ENCODE results near the gene TAF3.

TAF3 gene

GRCh38 chr10:7832060-7832459 lies 13.8 kb downstream of the TAF3 start:
- no peak for DNase-seq (ENCODE audit: low read depth)
- TF ChIP-seq CTCF (IDR thresholded peaks at IDR 0.05; ENCODE audit: low read depth, low read length, missing control alignments), result no peak
- in situ Hi-C loops (cut with HindIII; ENCODE audit: low sequenced_read_pairs), result no loop called here
- no peak overlapping the region for H3K4me3 ChIP-seq (ENCODE audit: low read depth, low read length)

- in situ Hi-C loops (cut with HindIII; ENCODE audit: low sequenced_read_pairs), result no loop called here
- DNase-seq (ENCODE audit: low read depth), result no peak
- TF ChIP-seq CTCF (IDR thresholded peaks at IDR 0.05; ENCODE audit: low read depth, low read length, missing control alignments), result no peak
- no peak overlapping the region for H3K4me3 ChIP-seq (ENCODE audit: low read depth, low read length)
Measured at GRCh38 chr10:7833210-7833609, 14.9 kb downstream of the TAF3 start.

- TF ChIP-seq CTCF (IDR thresholded peaks at IDR 0.05; ENCODE audit: low read depth, low read length, missing control alignments), result no peak
- H3K4me3 ChIP-seq (ENCODE audit: low read depth, low read length), result no peak overlapping the region
- in situ Hi-C loops (cut with HindIII; ENCODE audit: low sequenced_read_pairs), result no loop called here
- DNase-seq (ENCODE audit: low read depth), result no peak
Measured at GRCh38 chr10:7834262-7834661, 16.0 kb downstream of the TAF3 start.

GRCh38 chr10:7836571-7836970 lies 18.3 kb downstream of the TAF3 start:
- no peak for DNase-seq (ENCODE audit: low read depth)
- in situ Hi-C loops (cut with HindIII; ENCODE audit: low sequenced_read_pairs), result no loop called here
- no peak overlapping the region for H3K4me3 ChIP-seq (ENCODE audit: low read depth, low read length)
- TF ChIP-seq CTCF (IDR thresholded peaks at IDR 0.05; ENCODE audit: low read depth, low read length, missing control alignments), result no peak

- DNase-seq (ENCODE audit: low read depth), result no peak
- no peak overlapping the region for H3K4me3 ChIP-seq (ENCODE audit: low read depth, low read length)
- no peak for TF ChIP-seq CTCF (IDR thresholded peaks at IDR 0.05; ENCODE audit: low read depth, low read length, missing control alignments)
- in situ Hi-C loops (cut with HindIII; ENCODE audit: low sequenced_read_pairs), result no loop called here
Measured at GRCh38 chr10:7846591-7846990, 28.3 kb downstream of the TAF3 start.

- no peak overlapping the region for H3K4me3 ChIP-seq (ENCODE audit: low read depth, low read length)
- DNase-seq (ENCODE audit: low read depth), result no peak
- no peak for TF ChIP-seq CTCF (IDR thresholded peaks at IDR 0.05; ENCODE audit: low read depth, low read length, missing control alignments)
- in situ Hi-C loops (cut with HindIII; ENCODE audit: low sequenced_read_pairs), result no loop called here
Measured at GRCh38 chr10:7853226-7853842, 35.0 kb downstream of the TAF3 start.
